ENCODE results near the gene CCDC142.

The CCDC142 gene

GRCh38 chr2:74511104-74511989 is 28.5 kb upstream of the CCDC142 start:
- Mint-ChIP-seq H3K27me3 (ENCODE audit: low read depth) (peaks cover 98% of the 10 kb centered on the region), H3K9me3 (no peaks in the 10 kb centered on the region), H3K4me1 (peaks cover 17% of the 10 kb centered on the region), H3K4me3 (no peak overlapping the region), H3K27ac (no peak overlapping the region), H3K36me3 (ENCODE audit: low read depth) (peaks cover 13% of the 10 kb centered on the region)
- no peak for TF ChIP-seq CTCF (IDR thresholded peaks at IDR 0.05; ENCODE audit: unreplicated experiment in 3 of 3)

- peaks cover 18% of the 10 kb centered on the region for H3K4me1 Mint-ChIP-seq
Measured at GRCh38 chr2:74510272-74510671, 27.5 kb upstream of the CCDC142 start.

GRCh38 chr2:74507926-74508520 is 25.2 kb upstream of the CCDC142 start:
- TF ChIP-seq CTCF (IDR thresholded peaks at IDR 0.05; ENCODE audit: unreplicated experiment in 3 of 3): no peak
- peaks cover 95% of the 10 kb centered on the region for H3K27me3 Mint-ChIP-seq (ENCODE audit: low read depth)
- peak overlapping the region; percentile 98 to 100 (median 99) for H3K4me3 Mint-ChIP-seq
- peaks cover 34% of the 10 kb centered on the region for H3K4me1 Mint-ChIP-seq
- H3K9me3 Mint-ChIP-seq: no peaks in the 10 kb centered on the region
- peaks cover 31% of the 10 kb centered on the region for H3K36me3 Mint-ChIP-seq (ENCODE audit: low read depth)
- H3K27ac Mint-ChIP-seq: peak overlapping the region; percentile 100

More at GRCh38 chr2:74510272-74510671, 27.5 kb upstream of the CCDC142 start:
- peaks cover 19% of the 10 kb centered on the region for H3K36me3 Mint-ChIP-seq (ENCODE audit: low read depth)
- H3K27ac Mint-ChIP-seq: no peak overlapping the region
- no peak overlapping the region for H3K4me3 Mint-ChIP-seq
- peaks cover 94% of the 10 kb centered on the region for H3K27me3 Mint-ChIP-seq (ENCODE audit: low read depth)
- TF ChIP-seq CTCF (IDR thresholded peaks at IDR 0.05; ENCODE audit: unreplicated experiment in 3 of 3): no peak
- H3K9me3 Mint-ChIP-seq: no peaks in the 10 kb centered on the region

GRCh38 chr2:74507145-74507925 is 24.5 kb upstream of the CCDC142 start, which contains the start of gene PCGF1:
Gene PCGF1 (minus strand): TSS chr2:74507695. CDS start chr2:74507668, 27 bp downstream.
- peak; percentile 50 to 60 (median 58) for TF ChIP-seq CTCF (IDR thresholded peaks at IDR 0.05; ENCODE audit: unreplicated experiment in 3 of 3)
- Mint-ChIP-seq H3K9me3 (no peaks in the 10 kb centered on the region), H3K4me1 (peaks cover 38% of the 10 kb centered on the region), H3K36me3 (ENCODE audit: low read depth) (peaks cover 31% of the 10 kb centered on the region), H3K27ac (peak within 1 kb of the TSS; percentile 100), H3K4me3 (peak within 1 kb of the TSS; percentile 98 to 100 (median 99)), H3K27me3 (ENCODE audit: low read depth) (peaks cover 95% of the 10 kb centered on the region)

- peak overlapping the region; percentile 77 to 99 (median 81) for H3K4me3 Mint-ChIP-seq
- peaks cover 31% of the 10 kb centered on the region for H3K36me3 Mint-ChIP-seq (ENCODE audit: low read depth)
- no peaks in the 10 kb centered on the region for H3K9me3 Mint-ChIP-seq
- peaks cover 55% of the 10 kb centered on the region for H3K4me1 Mint-ChIP-seq
- peaks cover 95% of the 10 kb centered on the region for H3K27me3 Mint-ChIP-seq (ENCODE audit: low read depth)
- no peak for TF ChIP-seq CTCF (IDR thresholded peaks at IDR 0.05; ENCODE audit: unreplicated experiment in 3 of 3)
- no peak overlapping the region for H3K27ac Mint-ChIP-seq
Measured at GRCh38 chr2:74505448-74506246, 22.8 kb upstream of the CCDC142 start.
